HG02884 (cell line): ENCODE measurements around the gene VAX1.

Source experiments
- ATAC-seq: cut with Tn5 transposase; IDR thresholded peaks from one replicate; pipeline ENCODE4 v1.9.1; 2021; ENCODE audit warnings: mild to moderate bottlenecking, moderate library complexity; ENCODE audit not compliant: unreplicated experiment

VAX1 gene

GRCh38 chr10:117164592-117165537, 26.8 kb upstream of the VAX1 start:
- no peak for ATAC-seq

GRCh38 chr10:117163954-117164548, 26.0 kb upstream of the VAX1 start:
- no peak for ATAC-seq

DNA sequence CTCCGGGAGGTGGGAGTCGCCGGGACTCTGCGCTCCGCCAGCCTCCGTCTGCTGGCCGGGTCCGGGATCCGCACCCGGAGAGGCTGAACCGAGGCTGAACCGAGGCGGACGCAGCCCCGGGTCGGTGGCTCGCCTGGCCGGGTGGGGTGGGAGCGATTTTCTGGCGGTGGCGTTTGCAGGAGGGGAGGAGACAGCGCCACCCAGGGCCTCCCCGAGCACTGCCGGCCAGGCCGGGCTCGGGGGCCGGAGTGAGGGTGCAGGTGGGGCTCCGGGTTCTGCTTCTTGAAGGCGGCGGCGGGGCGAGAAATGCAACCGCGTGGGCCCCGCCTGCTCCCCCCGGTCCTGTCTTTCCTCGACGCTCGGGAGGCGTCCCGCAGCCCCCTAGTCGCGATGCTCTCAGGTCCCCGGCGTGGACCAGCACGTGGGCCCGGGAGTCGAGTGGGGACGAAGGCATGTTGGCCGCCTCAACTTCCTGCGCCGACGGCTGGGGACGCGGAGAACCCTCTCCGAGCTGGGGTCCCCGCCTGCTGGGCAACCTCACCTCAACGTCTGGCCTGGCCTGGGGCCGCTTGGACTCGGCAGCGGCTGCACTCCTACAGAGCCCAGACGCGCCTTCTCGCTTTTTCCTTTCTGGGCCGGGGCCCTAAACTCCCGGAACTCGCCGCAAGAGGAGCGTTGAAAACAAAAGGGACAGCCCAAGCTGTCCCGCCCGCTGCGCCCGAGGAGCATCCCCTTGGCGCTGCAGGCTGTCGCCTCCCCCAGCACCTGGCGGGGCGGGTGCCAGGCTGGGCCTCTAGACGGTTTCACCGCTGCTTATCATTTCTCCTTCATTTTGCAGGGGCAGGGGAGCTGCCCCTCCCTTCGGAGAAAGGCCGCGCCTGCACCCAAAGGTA, 25.2 kb upstream of the VAX1 start:
- ATAC-seq = no peak

GRCh38 chr10:117162093-117163060, 24.3 kb upstream of the VAX1 start:
- ATAC-seq = no peak

DNA sequence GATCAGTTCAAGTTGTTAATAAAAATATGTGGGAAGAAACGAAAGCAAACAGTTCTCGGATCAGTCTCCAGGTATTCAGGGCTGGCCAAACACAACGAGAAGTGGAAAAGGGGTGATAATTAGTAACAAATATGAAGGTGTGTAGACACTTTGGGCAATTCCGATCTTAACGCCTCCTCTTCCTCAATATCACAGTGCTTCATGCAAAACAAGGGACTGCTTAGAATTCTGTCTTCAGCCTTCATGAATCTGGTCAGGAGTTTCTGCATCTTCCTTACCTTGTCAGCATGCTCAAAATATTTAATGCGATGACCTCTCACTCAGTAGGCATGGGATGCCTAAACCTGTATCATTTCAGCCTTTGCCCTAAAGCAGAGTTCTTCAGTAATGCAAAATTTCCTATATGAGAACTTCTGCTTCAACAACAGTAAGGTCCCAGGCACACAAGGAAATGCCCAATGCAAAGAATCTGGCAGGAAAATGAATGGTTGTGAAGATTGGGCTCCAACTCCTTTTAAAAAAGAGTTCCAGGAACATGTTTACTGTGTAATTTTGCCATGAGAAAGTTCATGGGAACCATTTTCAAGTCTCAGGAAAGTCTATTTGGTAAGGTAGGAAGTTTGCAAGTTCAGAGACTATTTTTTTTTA, 23.4 kb upstream of the VAX1 start:
- ATAC-seq = no peak

DNA sequence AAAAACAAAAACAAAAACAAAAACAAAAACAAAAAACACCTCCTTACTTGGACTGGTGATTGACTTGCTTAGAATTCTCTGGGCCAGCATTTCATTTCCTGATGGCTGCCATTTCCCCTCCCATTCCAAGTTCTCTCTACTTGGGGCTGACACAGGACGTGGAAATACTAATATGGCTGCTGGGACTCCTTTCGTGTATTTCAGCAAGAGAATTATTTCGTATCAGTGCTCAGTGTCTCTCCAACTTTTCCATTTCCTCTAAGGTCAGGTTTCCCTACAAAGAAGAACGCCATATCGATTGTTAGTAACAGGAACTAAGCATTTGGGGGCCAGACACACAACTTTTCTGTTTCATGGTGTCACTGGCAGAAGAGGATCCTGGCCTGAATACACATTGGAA, 22.5 kb upstream of the VAX1 start:
- no peak for ATAC-seq

DNA sequence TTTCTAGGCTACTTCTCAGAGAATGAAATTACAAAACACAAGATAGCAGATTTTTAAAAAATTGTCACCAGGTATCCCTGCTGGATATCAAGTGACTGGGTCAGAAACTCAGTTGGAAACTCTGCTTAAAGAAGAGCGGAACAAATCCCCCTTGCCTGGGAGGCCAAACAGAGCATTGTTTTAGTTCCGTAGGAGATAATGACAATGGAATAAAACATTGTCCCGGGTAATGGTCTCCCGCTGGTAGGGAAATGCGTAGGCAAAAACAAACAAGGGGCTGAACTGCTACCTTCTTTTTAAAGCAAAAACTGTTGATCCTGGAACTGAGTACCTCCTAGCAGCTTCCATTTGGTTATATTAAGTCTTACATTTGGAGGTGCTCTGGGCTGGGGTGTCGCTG, 21.3 kb upstream of the VAX1 start:
- ATAC-seq = no peak

DNA sequence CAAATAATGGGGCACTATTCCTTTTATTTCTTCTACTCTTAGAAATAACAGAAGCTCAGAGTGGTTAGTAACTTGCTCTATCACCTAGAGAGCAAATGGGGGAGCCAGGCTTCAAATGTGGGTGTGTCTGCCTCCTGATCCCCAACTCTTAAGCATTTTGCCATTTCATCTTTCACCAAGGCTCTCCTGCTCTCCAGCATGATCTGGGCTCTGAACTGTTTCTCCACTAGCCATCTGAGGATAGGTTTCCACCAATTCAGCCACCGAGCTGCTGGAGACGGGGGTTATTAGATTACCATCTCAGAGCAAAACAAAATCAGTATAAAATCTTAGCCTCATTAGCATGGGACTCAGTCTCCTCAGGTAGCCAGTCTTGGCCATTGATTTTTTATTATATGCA, 20.2 kb upstream of the VAX1 start:
- no peak for ATAC-seq

- no peak for ATAC-seq
Measured at GRCh38 chr10:117152668-117153067, 14.6 kb upstream of the VAX1 start.

DNA sequence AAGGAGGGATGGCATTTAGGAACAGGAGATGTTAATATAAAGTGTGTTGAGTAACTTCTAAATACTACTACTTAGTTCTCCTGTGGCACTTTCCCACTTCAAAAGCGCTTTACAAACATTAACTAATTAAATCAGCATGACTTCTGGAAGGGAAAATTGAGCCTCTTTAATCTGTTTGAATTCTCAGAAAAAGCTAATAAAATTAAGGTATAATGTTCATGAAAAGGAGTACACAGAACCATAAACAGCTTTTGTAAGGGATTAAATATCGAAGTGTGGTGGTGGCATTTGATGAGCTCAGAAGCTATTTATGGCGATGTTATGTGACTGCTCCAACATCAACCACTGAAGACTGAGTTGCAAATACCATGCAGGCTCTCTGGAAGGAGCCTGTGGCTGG, 10.2 kb upstream of the VAX1 start:
- no peak for ATAC-seq

GRCh38 chr10:117145019-117145418, 6.9 kb upstream of the VAX1 start:
- ATAC-seq = no peak

DNA sequence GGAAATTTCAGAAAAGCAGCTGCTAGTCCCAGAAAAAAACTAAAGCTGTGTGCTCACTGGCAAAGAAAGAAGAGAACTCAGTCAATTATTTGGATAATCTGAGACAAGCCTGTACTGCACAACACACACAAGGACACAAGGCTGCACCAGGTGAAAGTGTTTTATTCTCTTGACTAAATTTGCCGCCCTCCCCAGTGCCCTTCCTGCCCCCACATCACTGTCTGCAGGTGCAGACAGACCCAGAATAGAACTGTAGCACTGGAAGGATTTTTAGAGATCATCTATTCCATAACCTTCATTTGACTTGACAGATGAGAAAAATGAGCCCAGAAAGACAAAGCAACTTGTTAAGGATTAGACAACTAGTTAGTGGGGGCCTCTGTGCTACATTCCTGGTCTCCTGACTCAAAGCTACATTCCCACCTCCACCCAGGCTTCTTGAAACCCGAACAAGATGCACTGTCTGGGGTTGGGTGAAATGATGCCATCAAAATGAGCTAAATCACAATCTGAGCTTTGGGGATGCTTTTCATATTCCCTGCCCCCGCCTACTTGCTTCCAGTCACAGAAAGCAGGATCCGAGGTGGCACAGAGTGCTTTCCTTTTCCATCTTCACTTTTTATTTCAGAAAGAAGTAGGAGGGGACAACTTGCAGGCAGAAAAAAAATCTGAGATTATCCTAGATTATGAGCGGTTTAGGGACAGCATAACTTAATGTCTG, 5.2 kb upstream of the VAX1 start:
- no peak for ATAC-seq

DNA sequence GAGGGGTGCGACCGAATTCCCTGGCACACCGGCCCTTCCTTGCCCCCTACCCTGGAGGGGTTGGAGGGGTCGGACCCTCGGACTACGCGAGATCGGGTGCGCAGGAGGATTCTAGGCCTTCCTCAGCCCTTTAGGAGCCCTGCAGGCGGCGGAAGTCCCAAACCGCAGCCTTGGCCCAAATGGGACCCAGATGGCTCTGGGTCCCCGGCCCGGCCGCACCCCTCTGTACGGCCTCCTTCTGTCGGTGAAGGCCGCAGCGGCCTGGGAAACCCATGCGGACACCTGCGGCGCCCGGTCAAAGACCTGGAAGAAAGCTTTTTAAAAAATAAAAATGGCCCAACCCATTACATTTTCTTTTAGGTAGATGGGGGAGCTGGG, 2.4 kb upstream of the VAX1 start:
- ATAC-seq = no peak

- ATAC-seq = no peak
Measured at GRCh38 chr10:117139581-117140524, 1.8 kb upstream of the VAX1 start.

- no peak for ATAC-seq
Measured at GRCh38 chr10:117138838-117139580, 939 bp upstream of the VAX1 start.

- ATAC-seq = no peak
Measured at GRCh38 chr10:117137031-117137910, 799 bp downstream of the VAX1 start.
